GM23338 (cell line): ENCODE data around the gene MAMSTR. TPM values are rescaled to one million over a fixed set of nuclear protein-coding genes. Genes with fewer than 3 reads are reported as not detected.

Experiments
- ATAC-seq: fragments of 200-7000 bp; cut with Tn5 transposase; 3 replicates; pipeline ENCODE4 v1.9.1; 2020
- DNase-seq: peaks from one replicate; pipeline ENCODE4 v3.0.0-alpha.2; 2015; ENCODE audit warnings: low spot score
- H2AFZ ChIP-seq: fragments of 200-600 bp; sonication (generic); 2 replicates; pipeline ENCODE4 v1.8.0; 2016; ENCODE audit warnings: antibody characterized with exemption, mild to moderate bottlenecking, moderate library complexity
- H3F3A ChIP-seq: fragments of 200-600 bp; sonication (generic); replicated peaks from 2 replicates; pipeline ENCODE4 v1.8.0; 2017; ENCODE audit warnings: antibody characterized with exemption, mixed run types, low read depth
- H3K27ac ChIP-seq: fragments of 200-600 bp; sonication (generic); 2 replicates; pipeline ENCODE4 v1.6.1; 2016; ENCODE audit warnings: low read depth
- H3K27me3 ChIP-seq: fragments of 200-600 bp; sonication (generic); 2 replicates; pipeline ENCODE4 v1.8.0; 2016; ENCODE audit warnings: mild to moderate bottlenecking, mixed run types, moderate library complexity; ENCODE audit not compliant: insufficient read depth
- H3K36me3 ChIP-seq: fragments of 200-600 bp; sonication (generic); 2 replicates; pipeline ENCODE4 v1.8.0; 2016; ENCODE audit warnings: mild to moderate bottlenecking; ENCODE audit not compliant: insufficient read depth
- H3K4me1 ChIP-seq: fragments of 200-600 bp; sonication (generic); 2 replicates; pipeline ENCODE4 v1.8.0; 2016; ENCODE audit warnings: mild to moderate bottlenecking, moderate library complexity; ENCODE audit not compliant: insufficient read depth
- H3K4me2 ChIP-seq: fragments of 200-600 bp; sonication (generic); 2 replicates; pipeline ENCODE4 v1.7.1; 2017; ENCODE audit warnings: mixed run types
- H3K4me3 ChIP-seq: fragments of 200-600 bp; sonication (generic); 2 replicates; pipeline ENCODE4 v1.6.1; 2016; ENCODE audit warnings: mixed run types
- H3K79me2 ChIP-seq: fragments of 200-600 bp; sonication (generic); replicated peaks from 2 replicates; pipeline ENCODE4 v1.8.0; 2017; ENCODE audit warnings: mild to moderate bottlenecking; ENCODE audit not compliant: insufficient read depth
- H3K9me2 ChIP-seq: fragments of 200-600 bp; sonication (generic); 2 replicates; pipeline ENCODE4 v1.8.0; 2017; ENCODE audit not compliant: insufficient read depth
- H4K20me1 ChIP-seq: fragments of 200-600 bp; sonication (generic); replicated peaks from 2 replicates; pipeline ENCODE4 v1.8.0; 2017; ENCODE audit warnings: mild to moderate bottlenecking; ENCODE audit not compliant: insufficient read depth
- H3K27ac Mint-ChIP-seq: 2 replicates; pipeline ENCODE4 v1.8.0; 2020; ENCODE audit warnings: inconsistent platforms, mild to moderate bottlenecking, moderate library complexity, mixed read lengths
- H3K27me3 Mint-ChIP-seq: 3 replicates; pipeline ENCODE4 v1.8.0; 2022; ENCODE audit warnings: low read depth, mild to moderate bottlenecking, moderate library complexity, mixed read lengths, inconsistent platforms; ENCODE audit not compliant: insufficient read depth, poor library complexity
- H3K36me3 Mint-ChIP-seq: 3 replicates; pipeline ENCODE4 v1.8.0; 2021; ENCODE audit warnings: low read depth, mild to moderate bottlenecking, inconsistent platforms, moderate library complexity, mixed read lengths
- H3K4me1 Mint-ChIP-seq: 3 replicates; pipeline ENCODE4 v1.8.0; 2020; ENCODE audit warnings: mild to moderate bottlenecking, inconsistent platforms, mixed read lengths
- H3K4me3 Mint-ChIP-seq: 3 replicates; pipeline ENCODE4 v1.8.0; 2021; ENCODE audit warnings: moderate library complexity, mild to moderate bottlenecking, inconsistent platforms, mixed read lengths
- H3K9me3 Mint-ChIP-seq: 3 replicates; pipeline ENCODE4 v1.8.0; 2020; ENCODE audit warnings: moderate library complexity, mild to moderate bottlenecking, inconsistent platforms, mixed read lengths
- EZH2 ChIP-seq: fragments of 200-600 bp; sonication (generic); IDR thresholded peaks from one replicate; pipeline ENCODE4 v1.8.0; 2017; ENCODE audit warnings: antibody characterized with exemption, mild to moderate bottlenecking, low read depth; ENCODE audit not compliant: unreplicated experiment
- EZH2phosphoT487 ChIP-seq: fragments of 200-600 bp; sonication (generic); IDR thresholded peaks from one replicate; pipeline ENCODE4 v1.8.1; 2018; ENCODE audit warnings: antibody characterized with exemption; ENCODE audit not compliant: unreplicated experiment
- JUNB ChIP-seq: IDR thresholded peaks from one replicate; pipeline ENCODE4 v1.6.1; 2016; ENCODE audit warnings: antibody characterized with exemption; ENCODE audit not compliant: unreplicated experiment
- NANOG ChIP-seq: IDR thresholded peaks from 2 replicates; pipeline ENCODE4 v1.6.1; 2016; ENCODE audit warnings: antibody characterized with exemption, borderline replicate concordance
- REST ChIP-seq: IDR thresholded peaks from one replicate; pipeline ENCODE4 v1.6.1; 2018; ENCODE audit warnings: antibody characterized with exemption; ENCODE audit not compliant: unreplicated experiment
- STAT1 ChIP-seq: IDR thresholded peaks from one replicate; pipeline ENCODE4 v1.6.1; 2016; ENCODE audit warnings: antibody characterized with exemption; ENCODE audit not compliant: unreplicated experiment
- ZNF114 ChIP-seq: fragments of 250-450 bp; sonication (Bioruptor Pico); IDR thresholded peaks from 2 replicates; pipeline ENCODE4 v1.5.0; 2020; ENCODE audit warnings: mild to moderate bottlenecking, moderate library complexity
- ZNF331 ChIP-seq: fragments of 250-450 bp; sonication (Bioruptor Pico); IDR thresholded peaks from 2 replicates; pipeline ENCODE4 v1.5.0; 2020; ENCODE audit warnings: low read depth, mild to moderate bottlenecking, moderate library complexity
- polyA plus RNA-seq: library from polyadenylated mRNA; unstranded; fragments of >200 nt; fragmentation: Nextera tagmentation; extraction: Ambion mirVana; gene quantifications from 2 replicates; pipeline ENCODE4 v1.2.1, GENCODE V29; 2016
- total RNA-seq: library from RNA; depleted of rRNA; stranded (reverse); fragments of >200 nt; shearing (Covaris generic); gene quantifications from 2 replicates; pipeline ENCODE4 v1.2.3, GENCODE V29; 2014
- TF ChIP-seq, protein P1 (sequence below): IDR thresholded peaks from 2 replicates; pipeline ENCODE4 v1.6.1; 2016; ENCODE audit warnings: antibody characterized with exemption

Gene MAMSTR
- total and polyA plus RNA-seq, 2 experiments from 2014 or later: 1.9 to 2.0 TPM

GRCh38 chr19:48757741-48758144 lies 38.2 kb upstream of the MAMSTR start:
- no peak for ATAC-seq
- Mint-ChIP-seq H3K4me1 (peaks cover 38% of the 10 kb centered on the region), H3K4me3 (no peak overlapping the region), H3K36me3 (peaks cover 4% of the 10 kb centered on the region; the same call in 2 of the 3 replicates), H3K27me3 (peaks cover 36% of the 10 kb centered on the region), H3K9me3 (no peaks in the 10 kb centered on the region; the same call in 1 of the 3 replicates), H3K27ac (no peak overlapping the region)
- Histone ChIP-seq H3K36me3 (no peaks in the 10 kb centered on the region), H4K20me1 (no peaks in the 10 kb centered on the region), H2AFZ (no peak overlapping the region), H3K27ac (no peak overlapping the region), H3K4me1 (peaks cover 37% of the 10 kb centered on the region), H3K4me2 (no peak overlapping the region), H3K4me3 (no peak overlapping the region), H3K27me3 (no peaks in the 10 kb centered on the region), H3F3A (0 out of 2 replicates have a peak, but pooled peaks cover 4% of the 10 kb centered on the region), H3K79me2 (no peaks in the 10 kb centered on the region), H3K9me2 (no peaks in the 10 kb centered on the region)
- DNase-seq: no peak
- TF ChIP-seq JUNB: no peak
- TF ChIP-seq EZH2: no peak
- TF ChIP-seq NANOG: no peak
- TF ChIP-seq EZH2phosphoT487: no peak
- TF ChIP-seq STAT1: no peak
- TF ChIP-seq ZNF114: no peak
- TF ChIP-seq ZNF331 (CRISPR knock-in tag): no peak
- TF ChIP-seq REST: no peak

- H2AFZ ChIP-seq: no peak overlapping the region
- H3K4me1 ChIP-seq: peaks cover 37% of the 10 kb centered on the region
- H3K9me2 ChIP-seq: no peaks in the 10 kb centered on the region
- no peaks in the 10 kb centered on the region for H3K36me3 ChIP-seq
- Mint-ChIP-seq H3K4me1 (peaks cover 38% of the 10 kb centered on the region), H3K27me3 (peaks cover 36% of the 10 kb centered on the region), H3K27ac (no peak overlapping the region; the same call in 1 of the 2 replicates), H3K36me3 (peaks cover 4% of the 10 kb centered on the region; the same call in 2 of the 3 replicates), H3K4me3 (no peak overlapping the region; the same call in 2 of the 3 replicates), H3K9me3 (no peaks in the 10 kb centered on the region; the same call in 1 of the 3 replicates)
- no peak overlapping the region for H3K27ac ChIP-seq
- DNase-seq (no peak), ATAC-seq (no peak)
- H3F3A ChIP-seq: peaks cover 6% of the 10 kb centered on the region; the same call in 1 of the 2 replicates
- no peaks in the 10 kb centered on the region for H3K27me3 ChIP-seq
- H4K20me1 ChIP-seq: no peaks in the 10 kb centered on the region
- H3K4me3 ChIP-seq: no peak overlapping the region
- peaks cover under 1% of the 10 kb centered on the region; the same call in 1 of the 2 replicates for H3K79me2 ChIP-seq
- no peak overlapping the region for H3K4me2 ChIP-seq
- TF ChIP-seq JUNB (no peak), EZH2 (no peak), EZH2phosphoT487 (no peak), REST (no peak), NANOG (no peak), ZNF114 (no peak), ZNF331 (CRISPR knock-in tag) (no peak)
- TF ChIP-seq, protein P1, sequence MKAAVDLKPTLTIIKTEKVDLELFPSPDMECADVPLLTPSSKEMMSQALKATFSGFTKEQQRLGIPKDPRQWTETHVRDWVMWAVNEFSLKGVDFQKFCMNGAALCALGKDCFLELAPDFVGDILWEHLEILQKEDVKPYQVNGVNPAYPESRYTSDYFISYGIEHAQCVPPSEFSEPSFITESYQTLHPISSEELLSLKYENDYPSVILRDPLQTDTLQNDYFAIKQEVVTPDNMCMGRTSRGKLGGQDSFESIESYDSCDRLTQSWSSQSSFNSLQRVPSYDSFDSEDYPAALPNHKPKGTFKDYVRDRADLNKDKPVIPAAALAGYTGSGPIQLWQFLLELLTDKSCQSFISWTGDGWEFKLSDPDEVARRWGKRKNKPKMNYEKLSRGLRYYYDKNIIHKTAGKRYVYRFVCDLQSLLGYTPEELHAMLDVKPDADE: no peak
Observed at GRCh38 chr19:48757089-48757675, 37.7 kb upstream of the MAMSTR start.
